Osteoblast (primary cell): Measurements from ENCODE around the gene SEC24D. TPM values are rescaled to one million over a fixed set of nuclear protein-coding genes. Genes with fewer than 3 reads are reported as not detected.

Experiments used
- DNase-seq: peaks from one replicate; pipeline ENCODE4 v3.0.0; 2011; ENCODE audit warnings: low spot score, mixed read lengths; ENCODE audit not compliant: insufficient read length; ENCODE audit errors: missing footprints
- H2AFZ ChIP-seq: 2 replicates; pipeline ENCODE4 v1.6.0; 2011; ENCODE audit warnings: mild to moderate bottlenecking, low read length
- H3K27ac ChIP-seq: 2 replicates; pipeline ENCODE4 v1.5.1; 2011; ENCODE audit warnings: mild to moderate bottlenecking, low read depth, low read length, moderate library complexity
- H3K27me3 ChIP-seq: 2 replicates; pipeline ENCODE4 v1.6.0; 2012; ENCODE audit warnings: mild to moderate bottlenecking, control low read depth, inconsistent platforms, low read length, moderate library complexity; ENCODE audit not compliant: insufficient read depth
- H3K36me3 ChIP-seq: 2 replicates; pipeline ENCODE4 v1.5.1; 2011; ENCODE audit warnings: mild to moderate bottlenecking, low read length, control low read depth, moderate library complexity; ENCODE audit not compliant: insufficient read depth
- H3K4me1 ChIP-seq: 2 replicates; pipeline ENCODE4 v1.5.1; 2011; ENCODE audit warnings: mild to moderate bottlenecking, low read length, control low read depth, moderate library complexity; ENCODE audit not compliant: insufficient read depth
- H3K4me2 ChIP-seq: 2 replicates; pipeline ENCODE4 v1.6.0; 2011; ENCODE audit warnings: mild to moderate bottlenecking, low read length; ENCODE audit not compliant: insufficient read depth
- H3K4me3 ChIP-seq: fragments of 200-600 bp; sonication (generic); 3 replicates; pipeline ENCODE4 v1.5.1; 2012; ENCODE audit warnings: mild to moderate bottlenecking, low read length, inconsistent platforms; ENCODE audit not compliant: insufficient read depth
- H3K79me2 ChIP-seq: 2 replicates; pipeline ENCODE4 v1.6.0; 2012; ENCODE audit warnings: mild to moderate bottlenecking, low read length, control low read depth, inconsistent platforms; ENCODE audit not compliant: insufficient read depth
- H3K9me3 ChIP-seq: 2 replicates; pipeline ENCODE4 v1.5.1; 2011; ENCODE audit warnings: low read depth, low read length, control low read depth
- H4K20me1 ChIP-seq: 2 replicates; pipeline ENCODE4 v1.6.0; 2012; ENCODE audit warnings: mild to moderate bottlenecking, low read length, control low read depth; ENCODE audit not compliant: insufficient read depth
- CTCF ChIP-seq: IDR thresholded peaks from 2 replicates; pipeline ENCODE4 v1.5.1; 2011; ENCODE audit warnings: mild to moderate bottlenecking, low read depth, low read length, moderate library complexity; ENCODE audit errors: extremely low read depth
- total RNA-seq: library from RNA; depleted of rRNA; stranded (reverse); fragments of >200 nt; gene quantifications from 2 replicates; pipeline ENCODE4 v1.2.3, GENCODE V29; 2012

The SEC24D gene
- total RNA-seq, 1 donor: 116 TPM

- H3K4me2 ChIP-seq: no peak overlapping the region
- no peak overlapping the region for H3K4me3 ChIP-seq
- no peak for DNase-seq
- H3K36me3 ChIP-seq: peaks cover 72% of the 10 kb centered on the region
- no peak overlapping the region for H2AFZ ChIP-seq
- peaks cover 86% of the 10 kb centered on the region for H3K79me2 ChIP-seq
- no peaks in the 10 kb centered on the region for H3K27me3 ChIP-seq
- H3K27ac ChIP-seq: peak overlapping the region; percentile 47
- peaks cover 78% of the 10 kb centered on the region for H3K4me1 ChIP-seq
- TF ChIP-seq CTCF: no peak
- H4K20me1 ChIP-seq: peaks cover 3% of the 10 kb centered on the region
- H3K9me3 ChIP-seq: no peaks in the 10 kb centered on the region
These were observed 77.6 kb downstream of the SEC24D start for GRCh38 chr4:118758293-118758692.

GRCh38 chr4:118757761-118758251, 78.1 kb downstream of the SEC24D start:
- no peak for DNase-seq
- no peak overlapping the region for H3K4me2 ChIP-seq
- H2AFZ ChIP-seq: no peak overlapping the region
- no peaks in the 10 kb centered on the region for H3K27me3 ChIP-seq
- peaks cover 78% of the 10 kb centered on the region for H3K4me1 ChIP-seq
- H4K20me1 ChIP-seq: peaks cover 3% of the 10 kb centered on the region
- no peak overlapping the region for H3K4me3 ChIP-seq
- H3K36me3 ChIP-seq: peaks cover 70% of the 10 kb centered on the region
- no peak for TF ChIP-seq CTCF
- peaks cover 83% of the 10 kb centered on the region for H3K79me2 ChIP-seq
- no peaks in the 10 kb centered on the region for H3K9me3 ChIP-seq
- H3K27ac ChIP-seq: peak overlapping the region; percentile 47

GRCh38 chr4:118756958-118757357, 79.0 kb downstream of the SEC24D start:
- Histone ChIP-seq H3K9me3 (no peaks in the 10 kb centered on the region), H3K4me3 (no peak overlapping the region), H4K20me1 (peaks cover 3% of the 10 kb centered on the region), H3K27ac (peak overlapping the region; percentile 47), H3K79me2 (peaks cover 76% of the 10 kb centered on the region), H3K4me2 (no peak overlapping the region), H3K36me3 (peaks cover 69% of the 10 kb centered on the region), H2AFZ (no peak overlapping the region), H3K27me3 (no peaks in the 10 kb centered on the region), H3K4me1 (peaks cover 78% of the 10 kb centered on the region)
- DNase-seq: no peak
- no peak for TF ChIP-seq CTCF

GRCh38 chr4:118756429-118756828, 79.5 kb downstream of the SEC24D start:
- peak overlapping the region; percentile 79 for H3K27ac ChIP-seq
- no peak for DNase-seq
- no peak overlapping the region for H2AFZ ChIP-seq
- H3K4me2 ChIP-seq: no peak overlapping the region
- no peak overlapping the region for H3K4me3 ChIP-seq
- no peaks in the 10 kb centered on the region for H3K27me3 ChIP-seq
- no peak for TF ChIP-seq CTCF
- H4K20me1 ChIP-seq: peaks cover 3% of the 10 kb centered on the region
- H3K79me2 ChIP-seq: peaks cover 71% of the 10 kb centered on the region
- H3K9me3 ChIP-seq: no peaks in the 10 kb centered on the region
- peaks cover 71% of the 10 kb centered on the region for H3K36me3 ChIP-seq
- H3K4me1 ChIP-seq: peaks cover 78% of the 10 kb centered on the region
